ENCODE data around the gene CNTN6.
"Not testable (repeated sequence)": the region's sequence is repeated elsewhere in the genome, so short reads cannot be mapped to it uniquely, and the experiment has no call there.

The CNTN6 gene

DNA sequence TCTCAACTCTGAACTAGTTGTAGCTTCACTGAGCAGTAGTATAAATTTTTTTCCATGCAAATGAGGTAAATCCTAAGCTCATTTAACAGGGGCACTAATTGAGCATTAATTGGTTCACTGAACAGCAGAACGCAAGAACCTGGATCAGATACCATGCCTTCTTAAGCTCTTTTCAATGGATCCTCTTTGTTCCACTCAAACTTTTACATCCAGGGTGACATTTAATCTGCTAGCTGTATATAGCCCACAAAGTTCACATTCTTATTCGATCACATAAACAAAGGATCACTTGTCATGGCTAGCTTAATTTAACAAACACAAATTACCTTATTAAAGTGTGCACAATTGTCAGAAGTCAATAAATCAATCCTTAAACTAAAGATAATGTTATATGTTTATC, 281.6 kb downstream of the CNTN6 start:
- Histone ChIP-seq H3K27me3 (no peaks in the 10 kb centered on the region), H3K4me1 (no peaks in the 10 kb centered on the region), H3K4me3 (ENCODE audit: low read depth, low read length) (no peak overlapping the region), H3K36me3 (no peaks in the 10 kb centered on the region), H3K9me3 (no peaks in the 10 kb centered on the region)
- DNase-seq, result no peak
- TF ChIP-seq, protein P1, sequence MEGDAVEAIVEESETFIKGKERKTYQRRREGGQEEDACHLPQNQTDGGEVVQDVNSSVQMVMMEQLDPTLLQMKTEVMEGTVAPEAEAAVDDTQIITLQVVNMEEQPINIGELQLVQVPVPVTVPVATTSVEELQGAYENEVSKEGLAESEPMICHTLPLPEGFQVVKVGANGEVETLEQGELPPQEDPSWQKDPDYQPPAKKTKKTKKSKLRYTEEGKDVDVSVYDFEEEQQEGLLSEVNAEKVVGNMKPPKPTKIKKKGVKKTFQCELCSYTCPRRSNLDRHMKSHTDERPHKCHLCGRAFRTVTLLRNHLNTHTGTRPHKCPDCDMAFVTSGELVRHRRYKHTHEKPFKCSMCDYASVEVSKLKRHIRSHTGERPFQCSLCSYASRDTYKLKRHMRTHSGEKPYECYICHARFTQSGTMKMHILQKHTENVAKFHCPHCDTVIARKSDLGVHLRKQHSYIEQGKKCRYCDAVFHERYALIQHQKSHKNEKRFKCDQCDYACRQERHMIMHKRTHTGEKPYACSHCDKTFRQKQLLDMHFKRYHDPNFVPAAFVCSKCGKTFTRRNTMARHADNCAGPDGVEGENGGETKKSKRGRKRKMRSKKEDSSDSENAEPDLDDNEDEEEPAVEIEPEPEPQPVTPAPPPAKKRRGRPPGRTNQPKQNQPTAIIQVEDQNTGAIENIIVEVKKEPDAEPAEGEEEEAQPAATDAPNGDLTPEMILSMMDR (IDR thresholded peaks at IDR 0.05; ENCODE audit: low read depth, low read length), result no peak

GRCh38 chr3:1375145-1375544, 282.3 kb downstream of the CNTN6 start:
- DNase-seq, result no peak
- Histone ChIP-seq H3K27me3 (no peaks in the 10 kb centered on the region), H3K36me3 (no peaks in the 10 kb centered on the region), H3K4me3 (ENCODE audit: low read depth, low read length) (no peak overlapping the region), H3K4me1 (no peaks in the 10 kb centered on the region), H3K9me3 (no peaks in the 10 kb centered on the region)
- TF ChIP-seq, protein P1 (IDR thresholded peaks at IDR 0.05; ENCODE audit: low read depth, low read length), result no peak

DNA sequence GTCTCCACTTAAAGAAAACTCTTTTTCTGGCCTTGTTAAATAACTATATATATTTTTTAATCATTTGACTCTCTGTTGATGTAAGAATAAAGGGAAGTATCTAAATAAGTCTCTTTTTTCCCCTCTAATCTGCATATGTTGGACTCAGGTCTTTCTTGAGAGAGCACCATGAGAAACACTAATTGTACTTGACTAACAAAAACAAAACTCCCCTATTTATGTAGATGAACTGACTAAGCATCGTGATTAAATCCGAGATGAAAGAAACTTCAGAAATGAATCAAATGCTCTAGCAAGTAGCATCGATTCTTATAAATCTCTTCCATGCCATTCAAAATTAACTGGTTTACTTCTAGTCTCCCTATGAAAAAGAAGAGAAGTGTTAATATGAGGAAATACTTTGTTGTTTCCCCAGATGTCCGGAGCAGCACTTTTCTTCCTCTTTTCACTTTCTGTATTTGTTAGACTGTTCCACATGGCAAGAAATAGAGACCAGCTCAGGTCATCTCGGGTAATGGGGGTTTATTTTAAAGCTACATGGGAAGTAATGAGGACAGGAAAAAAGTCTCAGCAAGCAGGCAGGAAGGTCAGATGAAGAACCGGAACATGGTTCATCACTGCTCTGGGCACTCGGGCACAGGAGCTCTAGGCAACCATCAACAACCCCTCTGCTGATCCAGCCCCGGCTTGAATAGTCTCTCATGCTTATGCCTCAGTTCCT, 288.3 kb downstream of the CNTN6 start:
- TF ChIP-seq, protein P1 (IDR thresholded peaks at IDR 0.05; ENCODE audit: low read depth, low read length), result no peak
- no peak for DNase-seq
- no peaks in the 10 kb centered on the region for H3K36me3 ChIP-seq

GRCh38 chr3:1381647-1382036, 288.8 kb downstream of the CNTN6 start:
- DNase-seq, result no peak
- H3K4me3 ChIP-seq (ENCODE audit: low read depth, low read length), result no peak overlapping the region
- no peaks in the 10 kb centered on the region for H3K4me1 ChIP-seq
- no peaks in the 10 kb centered on the region for H3K27me3 ChIP-seq
- H3K9me3 ChIP-seq, result no peaks in the 10 kb centered on the region
- no peaks in the 10 kb centered on the region for H3K36me3 ChIP-seq
- TF ChIP-seq, protein P1 (IDR thresholded peaks at IDR 0.05; ENCODE audit: low read depth, low read length), result no peak

More for the DNA sequence above, 288.3 kb downstream of the CNTN6 start:
- Histone ChIP-seq H3K4me1 (no peaks in the 10 kb centered on the region), H3K4me3 (ENCODE audit: low read depth, low read length) (no peak overlapping the region), H3K9me3 (no peaks in the 10 kb centered on the region), H3K27me3 (no peaks in the 10 kb centered on the region)

DNA sequence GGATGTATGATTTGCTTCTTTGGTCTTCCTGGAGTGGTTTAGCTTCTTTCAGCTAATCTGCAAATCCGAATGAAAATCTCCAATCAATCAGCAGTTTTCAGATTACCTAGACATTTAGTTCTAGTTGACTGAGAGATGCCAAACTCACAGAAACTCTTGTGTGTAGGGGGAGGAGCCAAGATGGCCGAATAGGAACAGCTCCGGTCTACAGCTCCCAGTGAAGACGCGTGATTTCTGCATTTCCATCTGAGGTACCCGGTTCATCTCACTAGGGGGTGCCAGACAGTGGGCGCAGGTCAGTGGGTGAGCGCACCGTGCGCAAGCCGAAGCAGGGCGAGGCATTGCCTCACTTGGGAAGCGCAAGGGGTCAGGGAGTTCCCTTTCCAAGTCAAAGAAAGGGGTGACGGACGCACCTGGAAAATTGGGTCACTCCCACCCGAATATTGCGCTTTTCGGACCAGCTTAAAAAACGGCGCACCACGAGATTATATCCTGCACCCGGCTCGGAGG, 294.6 kb downstream of the CNTN6 start:
- DNase-seq; H3K9me3 ChIP-seq; H3K4me3 ChIP-seq (ENCODE audit: low read depth, low read length); H3K4me1 ChIP-seq; H3K27me3 ChIP-seq; H3K36me3 ChIP-seq: not testable (repeated sequence)

GRCh38 chr3:1394188-1394587, 301.4 kb downstream of the CNTN6 start:
- DNase-seq, result no peak
- no peaks in the 10 kb centered on the region for H3K36me3 ChIP-seq
- H3K9me3 ChIP-seq, result no peaks in the 10 kb centered on the region
- H3K4me3 ChIP-seq (ENCODE audit: low read depth, low read length), result no peak overlapping the region
- TF ChIP-seq, protein P1 (IDR thresholded peaks at IDR 0.05; ENCODE audit: low read depth, low read length), result no peak
- H3K27me3 ChIP-seq, result no peaks in the 10 kb centered on the region
- H3K4me1 ChIP-seq, result no peaks in the 10 kb centered on the region
